ENCODE results near the gene TNRC6B. TPM values are rescaled to one million over a fixed set of nuclear protein-coding genes. Genes with fewer than 3 reads are reported as not detected.

TNRC6B gene
- polyA plus RNA-seq, 1 donor from 2014 or later: 7.6 TPM

DNA sequence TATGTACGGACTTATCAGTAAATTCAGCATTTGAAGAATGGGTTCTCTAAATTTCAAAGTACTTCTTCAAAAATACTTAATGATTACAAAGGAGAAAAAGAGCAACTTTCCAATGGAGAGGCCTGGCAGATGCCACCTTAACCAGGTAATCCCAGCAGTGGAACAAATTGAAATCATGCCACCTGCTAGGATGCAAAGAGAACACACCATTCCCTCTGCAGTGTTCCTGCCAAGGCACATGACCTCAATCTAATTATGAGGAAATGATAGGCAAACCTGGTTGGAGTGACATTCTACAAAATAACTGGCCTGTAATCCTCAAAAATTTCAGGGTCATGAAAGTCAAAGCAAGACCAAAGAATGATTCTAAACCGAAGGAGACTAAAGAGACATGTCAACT is 21.5 kb downstream of the TNRC6B start:
- peaks cover 97% of the 10 kb centered on the region for H3K79me2 ChIP-seq (replicated peaks; ENCODE audit: insufficient read depth, low read length)
- H2AFZ ChIP-seq (ENCODE audit: low read depth, low read length): no peak overlapping the region
- no peaks in the 10 kb centered on the region for H3K9me3 ChIP-seq (ENCODE audit: low read length)
- H3K4me2 ChIP-seq (ENCODE audit: low read length): no peak overlapping the region
- H3K27me3 ChIP-seq (ENCODE audit: insufficient read depth, low read depth, low read length): no peaks in the 10 kb centered on the region
- no peak overlapping the region for H3K4me3 ChIP-seq (ENCODE audit: low read length)
- TF ChIP-seq TAF1 (IDR thresholded peaks at IDR 0.05; ENCODE audit: low read depth): no peak
- no peak for TF ChIP-seq EZH2 (IDR thresholded peaks at IDR 0.05; ENCODE audit: borderline replicate concordance, insufficient read depth, low read length, poor library complexity, severe bottlenecking)
- TF ChIP-seq EP300 (conservative IDR thresholded peaks at IDR 0.05; ENCODE audit: poor library complexity, severe bottlenecking): no peak
- TF ChIP-seq, protein P1, sequence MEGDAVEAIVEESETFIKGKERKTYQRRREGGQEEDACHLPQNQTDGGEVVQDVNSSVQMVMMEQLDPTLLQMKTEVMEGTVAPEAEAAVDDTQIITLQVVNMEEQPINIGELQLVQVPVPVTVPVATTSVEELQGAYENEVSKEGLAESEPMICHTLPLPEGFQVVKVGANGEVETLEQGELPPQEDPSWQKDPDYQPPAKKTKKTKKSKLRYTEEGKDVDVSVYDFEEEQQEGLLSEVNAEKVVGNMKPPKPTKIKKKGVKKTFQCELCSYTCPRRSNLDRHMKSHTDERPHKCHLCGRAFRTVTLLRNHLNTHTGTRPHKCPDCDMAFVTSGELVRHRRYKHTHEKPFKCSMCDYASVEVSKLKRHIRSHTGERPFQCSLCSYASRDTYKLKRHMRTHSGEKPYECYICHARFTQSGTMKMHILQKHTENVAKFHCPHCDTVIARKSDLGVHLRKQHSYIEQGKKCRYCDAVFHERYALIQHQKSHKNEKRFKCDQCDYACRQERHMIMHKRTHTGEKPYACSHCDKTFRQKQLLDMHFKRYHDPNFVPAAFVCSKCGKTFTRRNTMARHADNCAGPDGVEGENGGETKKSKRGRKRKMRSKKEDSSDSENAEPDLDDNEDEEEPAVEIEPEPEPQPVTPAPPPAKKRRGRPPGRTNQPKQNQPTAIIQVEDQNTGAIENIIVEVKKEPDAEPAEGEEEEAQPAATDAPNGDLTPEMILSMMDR (IDR thresholded peaks at IDR 0.05; ENCODE audit: poor library complexity, severe bottlenecking): no peak
- TF ChIP-seq SMC3 (conservative IDR thresholded peaks at IDR 0.05; ENCODE audit: poor library complexity): no peak
- TF ChIP-seq, protein P2, sequence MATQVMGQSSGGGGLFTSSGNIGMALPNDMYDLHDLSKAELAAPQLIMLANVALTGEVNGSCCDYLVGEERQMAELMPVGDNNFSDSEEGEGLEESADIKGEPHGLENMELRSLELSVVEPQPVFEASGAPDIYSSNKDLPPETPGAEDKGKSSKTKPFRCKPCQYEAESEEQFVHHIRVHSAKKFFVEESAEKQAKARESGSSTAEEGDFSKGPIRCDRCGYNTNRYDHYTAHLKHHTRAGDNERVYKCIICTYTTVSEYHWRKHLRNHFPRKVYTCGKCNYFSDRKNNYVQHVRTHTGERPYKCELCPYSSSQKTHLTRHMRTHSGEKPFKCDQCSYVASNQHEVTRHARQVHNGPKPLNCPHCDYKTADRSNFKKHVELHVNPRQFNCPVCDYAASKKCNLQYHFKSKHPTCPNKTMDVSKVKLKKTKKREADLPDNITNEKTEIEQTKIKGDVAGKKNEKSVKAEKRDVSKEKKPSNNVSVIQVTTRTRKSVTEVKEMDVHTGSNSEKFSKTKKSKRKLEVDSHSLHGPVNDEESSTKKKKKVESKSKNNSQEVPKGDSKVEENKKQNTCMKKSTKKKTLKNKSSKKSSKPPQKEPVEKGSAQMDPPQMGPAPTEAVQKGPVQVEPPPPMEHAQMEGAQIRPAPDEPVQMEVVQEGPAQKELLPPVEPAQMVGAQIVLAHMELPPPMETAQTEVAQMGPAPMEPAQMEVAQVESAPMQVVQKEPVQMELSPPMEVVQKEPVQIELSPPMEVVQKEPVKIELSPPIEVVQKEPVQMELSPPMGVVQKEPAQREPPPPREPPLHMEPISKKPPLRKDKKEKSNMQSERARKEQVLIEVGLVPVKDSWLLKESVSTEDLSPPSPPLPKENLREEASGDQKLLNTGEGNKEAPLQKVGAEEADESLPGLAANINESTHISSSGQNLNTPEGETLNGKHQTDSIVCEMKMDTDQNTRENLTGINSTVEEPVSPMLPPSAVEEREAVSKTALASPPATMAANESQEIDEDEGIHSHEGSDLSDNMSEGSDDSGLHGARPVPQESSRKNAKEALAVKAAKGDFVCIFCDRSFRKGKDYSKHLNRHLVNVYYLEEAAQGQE (IDR thresholded peaks at IDR 0.05; ENCODE audit: borderline replicate concordance): no peak
- TF ChIP-seq RAD21 (conservative IDR thresholded peaks at IDR 0.05): no peak
- no peak for TF ChIP-seq POLR2AphosphoS5 (IDR thresholded peaks at IDR 0.05)
- no peak for TF ChIP-seq MXI1 (conservative IDR thresholded peaks at IDR 0.05; ENCODE audit: poor library complexity, severe bottlenecking)
- H4K20me1 ChIP-seq (ENCODE audit: insufficient read depth): peaks cover 46% of the 10 kb centered on the region
- H3K9ac ChIP-seq (ENCODE audit: low read length): no peak overlapping the region
- H3K36me3 ChIP-seq (ENCODE audit: insufficient read depth, low read length): no peaks in the 10 kb centered on the region
- H3K27ac ChIP-seq (ENCODE audit: low read length): no peak overlapping the region
- no peaks in the 10 kb centered on the region for H3F3A ChIP-seq (ENCODE audit: insufficient read depth, low read length, poor library complexity, severe bottlenecking)
- H3K9me2 ChIP-seq (ENCODE audit: insufficient read depth, low read length): no peaks in the 10 kb centered on the region

DNA sequence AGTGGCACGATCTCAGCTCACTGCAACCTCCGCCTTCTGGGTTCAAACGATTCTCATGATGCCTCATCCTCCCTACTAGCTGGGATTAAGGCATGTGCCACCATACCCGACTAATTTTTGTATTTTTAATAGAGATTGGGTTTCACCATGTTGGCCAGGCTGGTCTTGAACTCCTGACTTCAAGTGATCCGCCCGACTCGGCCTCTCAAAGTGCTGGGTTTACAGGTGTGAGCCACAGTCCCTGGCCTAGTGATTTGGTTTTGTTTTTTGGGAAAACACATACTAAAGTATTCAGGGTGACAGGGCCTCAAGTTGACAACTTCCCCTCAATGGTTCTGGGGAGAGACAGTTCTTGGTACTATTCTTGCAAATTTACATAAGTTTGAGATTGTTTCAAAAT is 22.1 kb downstream of the TNRC6B start:
- Histone ChIP-seq H3K9me3 (ENCODE audit: low read length) (no peaks in the 10 kb centered on the region), H3K9ac (ENCODE audit: low read length) (no peak overlapping the region), H3K27ac (ENCODE audit: low read length) (no peak overlapping the region), H3K4me2 (ENCODE audit: low read length) (no peak overlapping the region), H3K79me2 (replicated peaks; ENCODE audit: insufficient read depth, low read length) (peaks cover 97% of the 10 kb centered on the region), H2AFZ (ENCODE audit: low read depth, low read length) (no peak overlapping the region), H3K27me3 (ENCODE audit: insufficient read depth, low read depth, low read length) (no peaks in the 10 kb centered on the region), H3K9me2 (ENCODE audit: insufficient read depth, low read length) (no peaks in the 10 kb centered on the region), H3K4me3 (ENCODE audit: low read length) (no peak overlapping the region), H3K36me3 (ENCODE audit: insufficient read depth, low read length) (no peaks in the 10 kb centered on the region), H3F3A (ENCODE audit: insufficient read depth, low read length, poor library complexity, severe bottlenecking) (no peaks in the 10 kb centered on the region), H4K20me1 (ENCODE audit: insufficient read depth) (peaks cover 46% of the 10 kb centered on the region)
- TF ChIP-seq EP300 (conservative IDR thresholded peaks at IDR 0.05; ENCODE audit: poor library complexity, severe bottlenecking) (no peak), RAD21 (conservative IDR thresholded peaks at IDR 0.05) (no peak), TAF1 (IDR thresholded peaks at IDR 0.05; ENCODE audit: low read depth) (no peak), POLR2AphosphoS5 (IDR thresholded peaks at IDR 0.05) (no peak), SMC3 (conservative IDR thresholded peaks at IDR 0.05; ENCODE audit: poor library complexity) (no peak)
- TF ChIP-seq, protein P1 (IDR thresholded peaks at IDR 0.05; ENCODE audit: poor library complexity, severe bottlenecking): no peak
- TF ChIP-seq, protein P2 (IDR thresholded peaks at IDR 0.05; ENCODE audit: borderline replicate concordance): no peak

Measured in neural cell (in vitro differentiated cells).